SU-DHL-6 (cell line): ENCODE data around the gene HABP4.

ENCODE experiments used
- CTCF ChIP-seq: fragments of 200-600 bp; sonication (generic); IDR thresholded peaks from one replicate; pipeline ENCODE4 v1.5.1; 2017; ENCODE audit warnings: antibody characterized with exemption, mild to moderate bottlenecking, low read length, moderate library complexity; ENCODE audit not compliant: insufficient read depth, poor library complexity, severe bottlenecking
- EZH2phosphoT487 ChIP-seq: fragments of 200-600 bp; sonication (generic), shearing (Covaris generic); conservative IDR thresholded peaks from 2 replicates; pipeline ENCODE4 v1.6.1; 2018; ENCODE audit warnings: mild to moderate bottlenecking, antibody characterized with exemption, low read length, moderate library complexity, mixed read lengths

GRCh38 chr9:96408409-96409280 lies 41.3 kb upstream of the HABP4 start:
- no peak for TF ChIP-seq CTCF
- TF ChIP-seq EZH2phosphoT487, result no peak
